Prostate gland (tissue), 2 donors: ENCODE measurements around the gene TBKBP1. TPM values are rescaled to one million over a fixed set of nuclear protein-coding genes. Genes with fewer than 3 reads are reported as not detected.

ENCODE experiments used
- DNase-seq: peaks from one replicate; pipeline ENCODE4 v3.0.0-alpha.2; 2019; ENCODE audit warnings: low spot score
- H3K27ac ChIP-seq, 2 donors: fragments of 200-600 bp; sonication (generic); 2 replicates each; pipeline ENCODE4 v1.5.1; 2017 to 2019
- H3K27me3 ChIP-seq: fragments of 200-600 bp; sonication (generic); replicated peaks from 2 replicates; pipeline ENCODE4 v1.5.1; 2019; ENCODE audit not compliant: insufficient read depth
- H3K36me3 ChIP-seq, 2 donors: fragments of 200-600 bp; sonication (generic); 1 replicate in 1 of 2; 2 replicates in 1 of 2; pipeline versions ENCODE4 v1.5.1 to v1.8.1; 2017 to 2019
- H3K4me1 ChIP-seq: fragments of 200-600 bp; sonication (generic); replicated peaks from 2 replicates; pipeline ENCODE4 v1.5.1; 2019
- H3K4me3 ChIP-seq, 2 donors: fragments of 200-600 bp; sonication (generic); 2 replicates each; pipeline ENCODE4 v1.5.1; 2017 to 2019
- H3K9me3 ChIP-seq: fragments of 200-600 bp; sonication (generic); 2 replicates; pipeline ENCODE4 v1.5.1; 2017
- POLR2A ChIP-seq: fragments of 450-650 bp; IDR thresholded peaks from one replicate; pipeline ENCODE4 v1.6.1; 2016; ENCODE audit warnings: antibody characterized with exemption, mild to moderate bottlenecking
- POLR2AphosphoS5 ChIP-seq: sonication (generic); formaldehyde crosslinking; IDR thresholded peaks from one replicate; pipeline ENCODE4 v1.6.1; 2017; ENCODE audit warnings: antibody characterized with exemption
- WGBS: methylation state at CpG from one replicate; pipeline ENCODE4 v1.1.5; 2018; 5-methylcytosine and 5-hydroxymethylcytosine counted together
- intact Hi-C: fragments of 100-400 bp; cut with DNase I; formaldehyde crosslinking; loops from one replicate; pipeline ENCODE4 v1.14.2; 2022
- total RNA-seq, 2 donors: library from RNA; depleted of rRNA; stranded (reverse); fragments of >200 nt; gene quantifications; one replicate each; pipeline ENCODE4 v1.1.0, GENCODE V29; 2016
- TF ChIP-seq, protein P1 (sequence below), 4 experiments: fragments of 200-600 bp in 2 of 4; fragments of 450-650 bp in 2 of 4; sonication (generic) in 2 of 4; IDR thresholded peaks; 1 replicate in 3 of 4; 2 replicates in 1 of 4; pipeline ENCODE4 v1.5.1; 2016 to 2019; ENCODE audit warnings: antibody characterized with exemption in 4 of 4, mild to moderate bottlenecking in 2 of 4, moderate library complexity in 2 of 4

Gene TBKBP1
- total RNA-seq, 2 donors from 2014 or later: 9.5 to 15.3 TPM

GRCh38 chr17:47717261-47717697 is 23.3 kb downstream of the TBKBP1 start:
- H3K27me3 ChIP-seq: peaks cover 5% of the 10 kb centered on the region
- DNase-seq: no peak
- WGBS: 54% methylated on average over 2 of the region's 2 CpGs
- H3K36me3 ChIP-seq: no peaks in the 10 kb centered on the region
- no peak overlapping the region for H3K27ac ChIP-seq
- intact Hi-C loops: no loop called here
- no peak overlapping the region for H3K4me3 ChIP-seq
- H3K9me3 ChIP-seq: no peaks in the 10 kb centered on the region
- H3K4me1 ChIP-seq: no peaks in the 10 kb centered on the region
- TF ChIP-seq POLR2A: no peak
- TF ChIP-seq, protein P1, sequence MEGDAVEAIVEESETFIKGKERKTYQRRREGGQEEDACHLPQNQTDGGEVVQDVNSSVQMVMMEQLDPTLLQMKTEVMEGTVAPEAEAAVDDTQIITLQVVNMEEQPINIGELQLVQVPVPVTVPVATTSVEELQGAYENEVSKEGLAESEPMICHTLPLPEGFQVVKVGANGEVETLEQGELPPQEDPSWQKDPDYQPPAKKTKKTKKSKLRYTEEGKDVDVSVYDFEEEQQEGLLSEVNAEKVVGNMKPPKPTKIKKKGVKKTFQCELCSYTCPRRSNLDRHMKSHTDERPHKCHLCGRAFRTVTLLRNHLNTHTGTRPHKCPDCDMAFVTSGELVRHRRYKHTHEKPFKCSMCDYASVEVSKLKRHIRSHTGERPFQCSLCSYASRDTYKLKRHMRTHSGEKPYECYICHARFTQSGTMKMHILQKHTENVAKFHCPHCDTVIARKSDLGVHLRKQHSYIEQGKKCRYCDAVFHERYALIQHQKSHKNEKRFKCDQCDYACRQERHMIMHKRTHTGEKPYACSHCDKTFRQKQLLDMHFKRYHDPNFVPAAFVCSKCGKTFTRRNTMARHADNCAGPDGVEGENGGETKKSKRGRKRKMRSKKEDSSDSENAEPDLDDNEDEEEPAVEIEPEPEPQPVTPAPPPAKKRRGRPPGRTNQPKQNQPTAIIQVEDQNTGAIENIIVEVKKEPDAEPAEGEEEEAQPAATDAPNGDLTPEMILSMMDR (IDR thresholded peaks at IDR 0.05): no peak
- TF ChIP-seq POLR2AphosphoS5: no peak

GRCh38 chr17:47717979-47718621 is 24.1 kb downstream of the TBKBP1 start:
- no peaks in the 10 kb centered on the region for H3K9me3 ChIP-seq
- H3K36me3 ChIP-seq: no peaks in the 10 kb centered on the region
- intact Hi-C loops: no loop called here
- no peak overlapping the region for H3K27ac ChIP-seq
- H3K27me3 ChIP-seq: peaks cover 5% of the 10 kb centered on the region
- no peak for TF ChIP-seq POLR2AphosphoS5
- TF ChIP-seq POLR2A: no peak
- TF ChIP-seq, protein P1 (IDR thresholded peaks at IDR 0.05): no peak
- no peak overlapping the region for H3K4me3 ChIP-seq
- no peak for DNase-seq
- H3K4me1 ChIP-seq: no peaks in the 10 kb centered on the region
- WGBS: 21% methylated on average over 9 of the region's 9 CpGs

GRCh38 chr17:47718634-47719405 is 24.9 kb downstream of the TBKBP1 start:
- H3K27me3 ChIP-seq: peaks cover 5% of the 10 kb centered on the region
- DNase-seq: no peak
- intact Hi-C loops: no loop called here
- WGBS: 60% methylated on average over 8 of the region's 8 CpGs
- H3K4me3 ChIP-seq: no peak overlapping the region
- no peaks in the 10 kb centered on the region for H3K36me3 ChIP-seq
- TF ChIP-seq POLR2AphosphoS5 (no peak), POLR2A (no peak)
- TF ChIP-seq, protein P1 (IDR thresholded peaks at IDR 0.05): no peak
- H3K27ac ChIP-seq: no peak overlapping the region
- H3K9me3 ChIP-seq: no peaks in the 10 kb centered on the region
- no peaks in the 10 kb centered on the region for H3K4me1 ChIP-seq

- Histone ChIP-seq H3K36me3 (no peaks in the 10 kb centered on the region), H3K27me3 (peaks cover 5% of the 10 kb centered on the region), H3K27ac (no peak overlapping the region), H3K4me1 (no peaks in the 10 kb centered on the region), H3K4me3 (no peak overlapping the region), H3K9me3 (no peaks in the 10 kb centered on the region)
- 76% methylated on average over 9 of the region's 9 CpGs for WGBS
- TF ChIP-seq POLR2AphosphoS5: no peak
- TF ChIP-seq, protein P1 (IDR thresholded peaks at IDR 0.05): no peak
- no peak for DNase-seq
- intact Hi-C loops: no loop called here
Measured at GRCh38 chr17:47719411-47720152, 25.6 kb downstream of the TBKBP1 start.
